ENCODE results near the gene KIF13A.

DNA sequence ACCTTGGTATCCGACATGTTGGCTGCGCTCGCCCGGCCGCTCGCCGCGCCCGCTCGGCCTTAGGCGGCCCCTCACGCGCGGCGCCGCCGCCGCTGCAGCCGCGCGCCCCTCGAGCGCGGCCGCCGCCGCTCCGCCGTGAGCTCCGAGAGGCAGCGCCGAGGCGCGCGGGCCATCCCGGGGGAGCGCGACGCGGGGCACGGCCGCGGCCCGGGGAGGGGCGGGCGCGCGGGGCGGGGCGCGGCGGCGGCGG lies at the start of gene KIF13A:
- TF ChIP-seq CTCF (IDR thresholded peaks at IDR 0.05) (no peak), POLR2A (IDR thresholded peaks at IDR 0.05) (no peak), EP300 (IDR thresholded peaks at IDR 0.05; ENCODE audit: low read depth) (no peak), POLR2AphosphoS5 (IDR thresholded peaks at IDR 0.05) (no peak)
